Osteoblast (primary cell): Measurements from ENCODE around the gene STARD5. TPM values are rescaled to one million over a fixed set of nuclear protein-coding genes. Genes with fewer than 3 reads are reported as not detected.

Experiments
- DNase-seq: peaks from one replicate; pipeline ENCODE4 v3.0.0; 2011; ENCODE audit warnings: low spot score, mixed read lengths; ENCODE audit not compliant: insufficient read length; ENCODE audit errors: missing footprints
- H2AFZ ChIP-seq: 2 replicates; pipeline ENCODE4 v1.6.0; 2011; ENCODE audit warnings: mild to moderate bottlenecking, low read length
- H3K27ac ChIP-seq: 2 replicates; pipeline ENCODE4 v1.5.1; 2011; ENCODE audit warnings: mild to moderate bottlenecking, low read depth, low read length, moderate library complexity
- H3K27me3 ChIP-seq: 2 replicates; pipeline ENCODE4 v1.6.0; 2012; ENCODE audit warnings: mild to moderate bottlenecking, control low read depth, inconsistent platforms, low read length, moderate library complexity; ENCODE audit not compliant: insufficient read depth
- H3K36me3 ChIP-seq: 2 replicates; pipeline ENCODE4 v1.5.1; 2011; ENCODE audit warnings: mild to moderate bottlenecking, low read length, control low read depth, moderate library complexity; ENCODE audit not compliant: insufficient read depth
- H3K4me1 ChIP-seq: 2 replicates; pipeline ENCODE4 v1.5.1; 2011; ENCODE audit warnings: mild to moderate bottlenecking, low read length, control low read depth, moderate library complexity; ENCODE audit not compliant: insufficient read depth
- H3K4me2 ChIP-seq: 2 replicates; pipeline ENCODE4 v1.6.0; 2011; ENCODE audit warnings: mild to moderate bottlenecking, low read length; ENCODE audit not compliant: insufficient read depth
- H3K4me3 ChIP-seq: fragments of 200-600 bp; sonication (generic); 3 replicates; pipeline ENCODE4 v1.5.1; 2012; ENCODE audit warnings: mild to moderate bottlenecking, low read length, inconsistent platforms; ENCODE audit not compliant: insufficient read depth
- H3K79me2 ChIP-seq: 2 replicates; pipeline ENCODE4 v1.6.0; 2012; ENCODE audit warnings: mild to moderate bottlenecking, low read length, control low read depth, inconsistent platforms; ENCODE audit not compliant: insufficient read depth
- H3K9me3 ChIP-seq: 2 replicates; pipeline ENCODE4 v1.5.1; 2011; ENCODE audit warnings: low read depth, low read length, control low read depth
- H4K20me1 ChIP-seq: 2 replicates; pipeline ENCODE4 v1.6.0; 2012; ENCODE audit warnings: mild to moderate bottlenecking, low read length, control low read depth; ENCODE audit not compliant: insufficient read depth
- CTCF ChIP-seq: IDR thresholded peaks from 2 replicates; pipeline ENCODE4 v1.5.1; 2011; ENCODE audit warnings: mild to moderate bottlenecking, low read depth, low read length, moderate library complexity; ENCODE audit errors: extremely low read depth
- total RNA-seq: library from RNA; depleted of rRNA; stranded (reverse); fragments of >200 nt; gene quantifications from 2 replicates; pipeline ENCODE4 v1.2.3, GENCODE V29; 2012

Gene STARD5
- 5.9 and 6.5 TPM in 2 replicates for total RNA-seq

- no peaks in the 10 kb centered on the region for H3K9me3 ChIP-seq
- peak within 1 kb of the TSS; percentile 95 for H2AFZ ChIP-seq
- H3K36me3 ChIP-seq, result peaks cover 26% of the 10 kb centered on the region
- peaks cover 39% of the 10 kb centered on the region for H3K4me1 ChIP-seq
- peak; percentile 98 for DNase-seq
- peak within 1 kb of the TSS; percentile 72 for H3K27ac ChIP-seq
- H3K4me2 ChIP-seq, result peak within 1 kb of the TSS; percentile 88
- no peak for TF ChIP-seq CTCF
- H3K79me2 ChIP-seq, result peaks cover 23% of the 10 kb centered on the region
- H4K20me1 ChIP-seq, result peaks cover under 1% of the 10 kb centered on the region
- H3K4me3 ChIP-seq, result peak within 1 kb of the TSS; percentile 87
- no peaks in the 10 kb centered on the region for H3K27me3 ChIP-seq
Observed at GRCh38 chr15:81323944-81324881, at the start of gene STARD5. Gene STARD5, minus strand, starts transcription at chr15:81324141. Its CDS starts 42 bp downstream, at chr15:81324099.

GRCh38 chr15:81373176-81373575 is 49.2 kb upstream of the STARD5 start:
- H3K27me3 ChIP-seq, result peaks cover 4% of the 10 kb centered on the region
- H3K4me2 ChIP-seq, result no peak overlapping the region
- no peak overlapping the region for H3K4me3 ChIP-seq
- no peak overlapping the region for H3K27ac ChIP-seq
- H3K36me3 ChIP-seq, result no peaks in the 10 kb centered on the region
- no peak for DNase-seq
- H3K4me1 ChIP-seq, result no peaks in the 10 kb centered on the region
- no peak for TF ChIP-seq CTCF
- H3K9me3 ChIP-seq, result no peaks in the 10 kb centered on the region
- no peaks in the 10 kb centered on the region for H4K20me1 ChIP-seq
- H3K79me2 ChIP-seq, result no peaks in the 10 kb centered on the region
- H2AFZ ChIP-seq, result no peak overlapping the region

GRCh38 chr15:81372575-81372974 is 48.6 kb upstream of the STARD5 start:
- H3K79me2 ChIP-seq, result no peaks in the 10 kb centered on the region
- H4K20me1 ChIP-seq, result no peaks in the 10 kb centered on the region

More at GRCh38 chr15:81372575-81372974, 48.6 kb upstream of the STARD5 start:
- Histone ChIP-seq H3K4me1 (no peaks in the 10 kb centered on the region), H3K4me3 (no peak overlapping the region), H3K27ac (no peak overlapping the region), H3K9me3 (no peaks in the 10 kb centered on the region), H2AFZ (no peak overlapping the region), H3K27me3 (peaks cover 4% of the 10 kb centered on the region), H3K4me2 (no peak overlapping the region), H3K36me3 (no peaks in the 10 kb centered on the region)
- TF ChIP-seq CTCF, result no peak
- no peak for DNase-seq
